Stimulated activated CD8-positive, alpha-beta memory T cell treated with anti-CD3 and anti-CD28 coated beads, Interleukin-4, amount 100 ng/mL, for 24 hours (primary cell): ENCODE data around the gene CBLN2.

Experiments
- DNase-seq: peaks from one replicate; pipeline ENCODE4 v3.0.0-alpha.2; 2020; ENCODE audit warnings: low read depth

The CBLN2 gene

GRCh38 chr18:72544092-72544886, at the start of gene CBLN2:
Gene CBLN2 (minus strand): TSS chr18:72544342. CDS start chr18:72542160, 2,182 bp downstream.
- DNase-seq, result peak; percentile 13

- DNase-seq, result no peak
Measured at GRCh38 chr18:72588360-72588759, 44.2 kb upstream of the CBLN2 start.

- DNase-seq, result no peak
Measured at GRCh38 chr18:72584787-72585186, 40.6 kb upstream of the CBLN2 start.

- DNase-seq, result no peak
Measured at GRCh38 chr18:72581976-72582375, 37.8 kb upstream of the CBLN2 start.

- no peak for DNase-seq
Measured at GRCh38 chr18:72572896-72573295, 28.8 kb upstream of the CBLN2 start.

- DNase-seq, result no peak
Measured at GRCh38 chr18:72566290-72566689, 22.1 kb upstream of the CBLN2 start.

GRCh38 chr18:72555968-72556367, 11.8 kb upstream of the CBLN2 start:
- DNase-seq, result no peak

GRCh38 chr18:72555101-72555500, 11.0 kb upstream of the CBLN2 start:
- DNase-seq, result no peak

GRCh38 chr18:72543357-72544055, 636 bp downstream of the CBLN2 start:
- no peak for DNase-seq

GRCh38 chr18:72542984-72543356, 1.2 kb downstream of the CBLN2 start:
- DNase-seq, result no peak

- DNase-seq, result no peak
Measured at GRCh38 chr18:72542342-72542741, 1.8 kb downstream of the CBLN2 start.

GRCh38 chr18:72541871-72542332, 2.2 kb downstream of the CBLN2 start:
- no peak for DNase-seq

GRCh38 chr18:72539901-72540300, 4.2 kb downstream of the CBLN2 start:
- DNase-seq, result no peak

- DNase-seq, result no peak
Measured at GRCh38 chr18:72530622-72531021, 13.5 kb downstream of the CBLN2 start.

- DNase-seq, result no peak
Measured at GRCh38 chr18:72504866-72505265, 39.3 kb downstream of the CBLN2 start.

- no peak for DNase-seq
Measured at GRCh38 chr18:72502671-72503431, 41.3 kb downstream of the CBLN2 start.

GRCh38 chr18:72492497-72492896, 51.6 kb downstream of the CBLN2 start:
- no peak for DNase-seq
